Tibial nerve (tissue), 4 donors: ENCODE results near the gene TLE1. TPM values are rescaled to one million over a fixed set of nuclear protein-coding genes. Genes with fewer than 3 reads are reported as not detected.
"Not testable (repeated sequence)": the region's sequence is repeated elsewhere in the genome, so short reads cannot be mapped to it uniquely, and the experiment has no call there.

Experiments used
- DNase-seq, 2 donors: peaks; one replicate each; pipeline ENCODE4 v3.0.0-alpha.2; 2019; ENCODE audit warnings: low spot score in 2 of 2
- H3K27ac ChIP-seq, 4 donors: fragments of 200-600 bp; sonication (generic) in 3 of 4; one replicate each; pipeline ENCODE4 v1.5.1; 2017 to 2019; ENCODE audit warnings: mild to moderate bottlenecking in 1 of 4
- H3K27me3 ChIP-seq, 2 donors: fragments of 200-600 bp; sonication (generic) in 1 of 2; one replicate each; pipeline versions ENCODE4 v1.5.1 to v1.6.0; 2017 to 2019
- H3K36me3 ChIP-seq, 3 donors: fragments of 200-600 bp; sonication (generic); one replicate each; pipeline ENCODE4 v1.5.1; 2018 to 2019
- H3K4me1 ChIP-seq, 4 donors: fragments of 200-600 bp; sonication (generic) in 3 of 4; one replicate each; pipeline ENCODE4 v1.5.1; 2017 to 2019
- H3K4me3 ChIP-seq, 4 donors: fragments of 200-600 bp; sonication (generic) in 3 of 4; one replicate each; pipeline ENCODE4 v1.5.1; 2017 to 2019; ENCODE audit warnings: mild to moderate bottlenecking in 1 of 4, moderate library complexity in 1 of 4
- H3K9me3 ChIP-seq, 4 donors: fragments of 200-600 bp; sonication (generic) in 3 of 4; one replicate each; pipeline ENCODE4 v1.5.1; 2017 to 2019
- CTCF ChIP-seq, 5 experiments: fragments of 200-600 bp in 3 of 5; fragments of 450-650 bp in 2 of 5; sonication (generic) in 3 of 5; IDR thresholded peaks; one replicate each; pipeline ENCODE4 v1.5.1; 2016 to 2019; ENCODE audit warnings: antibody characterized with exemption in 5 of 5, mild to moderate bottlenecking in 3 of 5, moderate library complexity in 2 of 5
- EP300 ChIP-seq, 2 donors: sonication (generic); formaldehyde crosslinking; IDR thresholded peaks; one replicate each; pipeline ENCODE4 v1.6.1; 2017; ENCODE audit warnings: antibody characterized with exemption in 2 of 2, mild to moderate bottlenecking in 1 of 2
- POLR2A ChIP-seq, 2 donors: fragments of 450-650 bp; IDR thresholded peaks; one replicate each; pipeline ENCODE4 v1.6.1; 2017; ENCODE audit warnings: antibody characterized with exemption in 2 of 2, mild to moderate bottlenecking in 2 of 2, moderate library complexity in 2 of 2
- WGBS, 2 donors: methylation state at CpG; one replicate each; pipeline ENCODE4 v1.1.5; 2018; 5-methylcytosine and 5-hydroxymethylcytosine counted together
- total RNA-seq, 4 donors: library from RNA; depleted of rRNA; stranded (reverse); fragments of >200 nt; gene quantifications; one replicate each; pipeline ENCODE4 v1.1.0, GENCODE V29; 2016

Gene TLE1
- total RNA-seq, 4 donors from 2014 or later: 81.8 to 107 (median 94.7) TPM

GRCh38 chr9:81609782-81610739 is 79.3 kb downstream of the TLE1 start:
- no peaks in the 10 kb centered on the region for H3K9me3 ChIP-seq
- peak overlapping the region in 3 of 4 donors; percentile 46 to 90 (median 86) for H3K27ac ChIP-seq
- TF ChIP-seq POLR2A (IDR thresholded peaks at IDR 0.05): no peak
- TF ChIP-seq CTCF (IDR thresholded peaks at IDR 0.05): no peak
- no peak for TF ChIP-seq EP300 (IDR thresholded peaks at IDR 0.05)
- no peak overlapping the region for H3K4me3 ChIP-seq
- 48 to 52% methylated on average over 8 of the region's 8 CpGs for WGBS, 2 donors
- H3K4me1 ChIP-seq: peaks cover 2 to 41% (median 22%) of the 10 kb centered on the region in 4 donors
- no peak for DNase-seq
- peaks cover 4 to 66% (median 12%) of the 10 kb centered on the region in 3 donors for H3K36me3 ChIP-seq
- no peaks in the 10 kb centered on the region for H3K27me3 ChIP-seq

- peaks cover 2 to 32% (median 16%) of the 10 kb centered on the region in 4 donors for H3K4me1 ChIP-seq
- H3K27ac ChIP-seq: peak overlapping the region in 1 of 4 donors; percentile 9
- no peak for DNase-seq
- WGBS, 2 donors: 80 to 84% methylated on average over 4 of the region's 4 CpGs
- no peak for TF ChIP-seq EP300 (IDR thresholded peaks at IDR 0.05)
- TF ChIP-seq CTCF (IDR thresholded peaks at IDR 0.05): no peak
- no peak for TF ChIP-seq POLR2A (IDR thresholded peaks at IDR 0.05)
- no peaks in the 10 kb centered on the region for H3K9me3 ChIP-seq
- H3K4me3 ChIP-seq: no peak overlapping the region
- peaks cover 4 to 75% (median 12%) of the 10 kb centered on the region in 3 donors for H3K36me3 ChIP-seq
- H3K27me3 ChIP-seq: no peaks in the 10 kb centered on the region
These were observed 81.1 kb downstream of the TLE1 start for GRCh38 chr9:81608289-81608657.

GRCh38 chr9:81607593-81608288 is 81.6 kb downstream of the TLE1 start:
- H3K4me1 ChIP-seq: peaks cover 2 to 27% (median 16%) of the 10 kb centered on the region in 4 donors
- peak overlapping the region in 2 of 4 donors; percentile 9 to 24 for H3K27ac ChIP-seq
- DNase-seq: no peak
- WGBS, 2 donors: 52 to 67% methylated on average over 5 of the region's 5 CpGs
- no peaks in the 10 kb centered on the region for H3K9me3 ChIP-seq
- peaks cover 4 to 80% (median 12%) of the 10 kb centered on the region in 3 donors for H3K36me3 ChIP-seq
- no peak for TF ChIP-seq CTCF (IDR thresholded peaks at IDR 0.05)
- TF ChIP-seq EP300 (IDR thresholded peaks at IDR 0.05): no peak
- no peak for TF ChIP-seq POLR2A (IDR thresholded peaks at IDR 0.05)
- no peaks in the 10 kb centered on the region for H3K27me3 ChIP-seq
- no peak overlapping the region for H3K4me3 ChIP-seq

GRCh38 chr9:81606261-81606660 is 83.1 kb downstream of the TLE1 start:
- not testable (repeated sequence) for H3K9me3 ChIP-seq, H3K27me3 ChIP-seq, DNase-seq, H3K4me3 ChIP-seq, H3K27ac ChIP-seq
- Histone ChIP-seq H3K4me1 (peaks cover 2 to 24% (median 16%) of the 10 kb centered on the region in 4 donors), H3K36me3 (peaks cover 4 to 76% (median 12%) of the 10 kb centered on the region in 3 donors)

- H3K9me3 ChIP-seq: no peaks in the 10 kb centered on the region
- H3K4me3 ChIP-seq: no peak overlapping the region
- H3K27me3 ChIP-seq: no peaks in the 10 kb centered on the region
- no peak for DNase-seq
- TF ChIP-seq POLR2A (IDR thresholded peaks at IDR 0.05): no peak
- no peak for TF ChIP-seq EP300 (IDR thresholded peaks at IDR 0.05)
- no peak for TF ChIP-seq CTCF (IDR thresholded peaks at IDR 0.05)
- no peak overlapping the region for H3K27ac ChIP-seq
- 82 to 88% methylated on average over 8 of the region's 8 CpGs for WGBS, 2 donors
- peaks cover 1 to 25% (median 9%) of the 10 kb centered on the region in 4 donors for H3K4me1 ChIP-seq
- peaks cover 4 to 69% (median 12%) of the 10 kb centered on the region in 3 donors for H3K36me3 ChIP-seq
These were observed 84.1 kb downstream of the TLE1 start for GRCh38 chr9:81605170-81605670.
